Sigmoid colon (tissue), 4 donors: Measurements from ENCODE around the gene EPYC.

Source experiments
- POLR2A ChIP-seq, 2 donors: fragments of 450-650 bp; IDR thresholded peaks; one replicate each; pipeline ENCODE4 v1.6.1; 2016; ENCODE audit warnings: antibody characterized with exemption in 2 of 2, mild to moderate bottlenecking in 2 of 2, moderate library complexity in 2 of 2
- POLR2AphosphoS5 ChIP-seq, 4 donors: sonication (generic); formaldehyde crosslinking; IDR thresholded peaks; one replicate each; pipeline ENCODE4 v1.6.1; 2017; ENCODE audit warnings: antibody characterized with exemption in 4 of 4
- TF ChIP-seq, protein P1 (sequence below), 4 experiments: fragments of 450-650 bp in 3 of 4; fragments of 200-600 bp in 1 of 4; IDR thresholded peaks; one replicate each; pipeline ENCODE4 v1.5.1; 2016 to 2019; ENCODE audit warnings: antibody characterized with exemption in 4 of 4, mild to moderate bottlenecking in 3 of 4, moderate library complexity in 2 of 4

DNA sequence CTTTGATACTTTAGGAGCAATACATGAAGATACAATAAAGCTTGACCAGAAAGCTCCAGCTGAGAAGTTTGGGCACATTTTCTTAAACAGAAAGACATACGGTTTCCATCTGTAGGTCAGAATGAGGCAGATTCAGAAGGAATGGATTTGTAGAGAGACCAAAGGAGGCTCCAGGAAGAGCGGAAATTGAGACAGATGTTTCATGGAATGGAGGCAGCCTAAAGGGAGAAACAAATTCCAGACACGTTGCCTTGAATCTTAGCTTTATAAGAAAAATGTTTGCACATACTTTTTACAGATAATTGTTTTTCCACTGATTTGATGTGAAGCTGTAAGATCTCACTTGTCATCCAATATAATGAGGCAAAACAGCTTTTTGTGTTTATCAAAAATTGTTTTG, 24.8 kb downstream of the EPYC start:
- TF ChIP-seq POLR2A (IDR thresholded peaks at IDR 0.05) (no peak), POLR2AphosphoS5 (IDR thresholded peaks at IDR 0.05) (peak in 3 of 4 donors; percentile 26 to 46 (median 26))
- TF ChIP-seq, protein P1, sequence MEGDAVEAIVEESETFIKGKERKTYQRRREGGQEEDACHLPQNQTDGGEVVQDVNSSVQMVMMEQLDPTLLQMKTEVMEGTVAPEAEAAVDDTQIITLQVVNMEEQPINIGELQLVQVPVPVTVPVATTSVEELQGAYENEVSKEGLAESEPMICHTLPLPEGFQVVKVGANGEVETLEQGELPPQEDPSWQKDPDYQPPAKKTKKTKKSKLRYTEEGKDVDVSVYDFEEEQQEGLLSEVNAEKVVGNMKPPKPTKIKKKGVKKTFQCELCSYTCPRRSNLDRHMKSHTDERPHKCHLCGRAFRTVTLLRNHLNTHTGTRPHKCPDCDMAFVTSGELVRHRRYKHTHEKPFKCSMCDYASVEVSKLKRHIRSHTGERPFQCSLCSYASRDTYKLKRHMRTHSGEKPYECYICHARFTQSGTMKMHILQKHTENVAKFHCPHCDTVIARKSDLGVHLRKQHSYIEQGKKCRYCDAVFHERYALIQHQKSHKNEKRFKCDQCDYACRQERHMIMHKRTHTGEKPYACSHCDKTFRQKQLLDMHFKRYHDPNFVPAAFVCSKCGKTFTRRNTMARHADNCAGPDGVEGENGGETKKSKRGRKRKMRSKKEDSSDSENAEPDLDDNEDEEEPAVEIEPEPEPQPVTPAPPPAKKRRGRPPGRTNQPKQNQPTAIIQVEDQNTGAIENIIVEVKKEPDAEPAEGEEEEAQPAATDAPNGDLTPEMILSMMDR (IDR thresholded peaks at IDR 0.05): no peak
